BE2C (cell line): Measurements from ENCODE around the gene ATP6V0D1.
A peak's percentile ranks its signal among the peaks of the same experiment; 100 is the strongest.
"Not testable (repeated sequence)": the region's sequence is repeated elsewhere in the genome, so short reads cannot be mapped to it uniquely, and the experiment has no call there.

ENCODE experiments used
- DNase-seq: peaks from one replicate; pipeline ENCODE4 v3.0.0-alpha.2; 2020
- H3K27me3 ChIP-seq: fragments of 250-450 bp; sonication (Bioruptor Pico); 2 replicates; pipeline ENCODE4 v1.5.1; 2020; ENCODE audit warnings: mild to moderate bottlenecking
- H3K36me3 ChIP-seq: fragments of 250-450 bp; sonication (Bioruptor Pico); 2 replicates; pipeline ENCODE4 v1.5.1; 2020; ENCODE audit warnings: mild to moderate bottlenecking
- H3K4me1 ChIP-seq: fragments of 250-450 bp; sonication (Bioruptor Pico); 2 replicates; pipeline ENCODE4 v1.5.1; 2020
- H3K4me3 ChIP-seq: 2 replicates; pipeline ENCODE4 v1.5.1; 2011; ENCODE audit warnings: low read depth, low read length
- H3K9me3 ChIP-seq: fragments of 250-450 bp; sonication (Bioruptor Pico); 2 replicates; pipeline ENCODE4 v1.5.1; 2020
- CTCF ChIP-seq: IDR thresholded peaks from 2 replicates; pipeline ENCODE4 v1.5.1; 2012; ENCODE audit warnings: mild to moderate bottlenecking, low read depth, low read length

Gene ATP6V0D1

DNA sequence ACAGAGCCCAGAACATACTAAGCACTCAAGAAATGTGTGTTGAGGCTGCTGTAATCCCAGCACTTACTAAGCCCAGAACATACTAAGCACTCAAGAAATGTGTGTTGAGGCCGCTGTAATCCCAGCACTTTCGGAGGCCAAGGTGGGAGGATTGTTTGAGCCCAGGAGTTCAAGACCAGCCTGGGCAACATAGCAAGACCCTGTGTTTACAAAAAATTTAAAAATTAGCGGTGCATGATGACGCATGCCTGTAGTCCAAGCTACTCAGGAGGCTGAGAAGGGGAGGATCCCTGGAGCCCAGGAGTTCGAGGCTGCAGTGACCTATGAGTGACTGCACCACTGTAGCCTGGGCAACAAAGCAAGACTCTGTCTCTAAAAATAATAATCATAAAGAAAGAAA lies 57.9 kb downstream of the ATP6V0D1 start:
- no peaks in the 10 kb centered on the region for H3K27me3 ChIP-seq
- no peaks in the 10 kb centered on the region for H3K4me1 ChIP-seq
- DNase-seq: no peak
- no peaks in the 10 kb centered on the region for H3K36me3 ChIP-seq
- no peak for TF ChIP-seq CTCF
- no peaks in the 10 kb centered on the region for H3K9me3 ChIP-seq
- H3K4me3 ChIP-seq: no peak overlapping the region

- TF ChIP-seq CTCF: no peak
- H3K36me3 ChIP-seq: no peaks in the 10 kb centered on the region
- no peaks in the 10 kb centered on the region for H3K4me1 ChIP-seq
- H3K9me3 ChIP-seq: no peaks in the 10 kb centered on the region
- DNase-seq: no peak
- no peak overlapping the region for H3K4me3 ChIP-seq
- H3K27me3 ChIP-seq: no peaks in the 10 kb centered on the region
These were observed 59.9 kb downstream of the ATP6V0D1 start for GRCh38 chr16:67421030-67421429.

DNA sequence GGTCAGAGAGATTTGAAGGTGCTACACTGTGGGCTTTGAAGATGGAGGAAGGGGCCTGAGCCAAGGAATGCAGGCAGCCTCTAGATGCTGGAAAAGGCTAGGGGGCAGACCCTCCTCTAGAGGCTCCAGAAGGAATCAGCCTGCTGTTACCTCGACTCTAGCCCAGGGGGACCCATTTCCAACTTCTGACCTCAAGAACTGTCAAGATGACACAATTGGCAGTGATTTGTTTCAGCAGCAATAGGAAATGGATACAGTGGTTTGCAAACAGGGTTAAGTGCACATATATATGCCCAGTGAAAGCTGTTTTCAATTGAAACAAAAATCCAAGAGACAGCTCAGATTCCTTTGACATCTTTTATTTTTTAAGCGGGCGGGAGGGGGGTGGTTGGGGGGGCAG lies 61.0 kb downstream of the ATP6V0D1 start:
- TF ChIP-seq CTCF: no peak
- Histone ChIP-seq H3K4me1 (no peaks in the 10 kb centered on the region), H3K9me3 (no peaks in the 10 kb centered on the region), H3K36me3 (no peaks in the 10 kb centered on the region), H3K27me3 (no peaks in the 10 kb centered on the region), H3K4me3 (no peak overlapping the region)
- DNase-seq: no peak

- DNase-seq: no peak
- no peaks in the 10 kb centered on the region for H3K9me3 ChIP-seq
- H3K27me3 ChIP-seq: no peaks in the 10 kb centered on the region
- TF ChIP-seq CTCF: no peak
- no peaks in the 10 kb centered on the region for H3K4me1 ChIP-seq
- no peak overlapping the region for H3K4me3 ChIP-seq
- no peaks in the 10 kb centered on the region for H3K36me3 ChIP-seq
These were observed 61.5 kb downstream of the ATP6V0D1 start for GRCh38 chr16:67419502-67419901.

DNA sequence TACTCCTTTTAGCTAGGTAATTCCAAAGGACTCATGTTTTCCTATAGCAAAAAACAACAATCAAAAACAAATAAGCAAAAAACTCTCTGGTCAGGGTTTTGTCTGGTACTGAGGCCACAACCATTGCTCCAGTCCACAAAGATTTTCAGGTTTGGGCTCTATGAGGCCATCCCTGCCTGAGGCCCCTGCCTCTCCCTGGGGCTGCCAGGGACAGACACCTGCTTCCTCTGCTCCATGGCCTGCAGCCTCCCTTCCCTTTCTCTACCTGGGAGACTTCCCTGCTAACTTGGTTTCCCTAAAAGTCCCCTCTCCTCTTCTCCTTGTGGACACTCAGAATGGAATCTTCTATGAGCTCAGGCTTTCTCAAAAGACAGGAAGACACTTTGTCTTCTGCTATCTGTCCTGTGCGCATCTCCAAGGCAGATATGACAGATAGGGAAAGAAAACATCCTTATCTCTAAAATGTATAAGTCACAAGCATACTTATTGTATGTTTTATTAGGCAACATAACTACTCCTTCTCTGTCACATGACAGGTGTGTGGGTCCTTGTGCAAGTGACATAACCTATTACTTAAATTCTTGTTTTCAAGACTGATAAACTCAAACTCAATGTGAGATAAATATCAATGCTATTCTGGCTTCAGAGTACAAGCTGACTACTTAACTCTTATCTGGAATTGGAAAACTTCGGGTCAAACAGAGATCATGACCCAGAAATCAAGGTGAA lies 63.5 kb downstream of the ATP6V0D1 start:
- H3K4me3 ChIP-seq: no peak overlapping the region
- H3K4me1 ChIP-seq: no peaks in the 10 kb centered on the region
- H3K36me3 ChIP-seq: no peaks in the 10 kb centered on the region
- H3K9me3 ChIP-seq: no peaks in the 10 kb centered on the region
- H3K27me3 ChIP-seq: no peaks in the 10 kb centered on the region
- no peak for TF ChIP-seq CTCF
- no peak for DNase-seq

GRCh38 chr16:67415872-67416793 lies 64.8 kb downstream of the ATP6V0D1 start, which contains the start of gene ZDHHC1:
Gene ZDHHC1, minus strand, starts transcription at chr16:67416477. Its CDS starts 8,702 bp downstream, at chr16:67407775.
- peak; percentile 55 for TF ChIP-seq CTCF
- no peaks in the 10 kb centered on the region for H3K9me3 ChIP-seq

GRCh38 chr16:67415421-67415820 lies 65.5 kb downstream of the ATP6V0D1 start:
- H3K4me1 ChIP-seq, DNase-seq, H3K9me3 ChIP-seq, H3K27me3 ChIP-seq, H3K36me3 ChIP-seq: not testable (repeated sequence)
- H3K4me3 ChIP-seq: peak overlapping the region; percentile 78

More at GRCh38 chr16:67415872-67416793, 64.8 kb downstream of the ATP6V0D1 start, which contains the start of gene ZDHHC1:
- peak within 1 kb of the TSS; percentile 78 for H3K4me3 ChIP-seq
- H3K27me3 ChIP-seq: no peaks in the 10 kb centered on the region
- no peaks in the 10 kb centered on the region for H3K4me1 ChIP-seq
- peak; percentile 84 for DNase-seq
- no peaks in the 10 kb centered on the region for H3K36me3 ChIP-seq
